ENCODE data around the gene MED9.

- TF ChIP-seq ZNF232 (CRISPR knock-in tag; IDR thresholded peaks at IDR 0.05) (no peak), CEBPB (tag; IDR thresholded peaks at IDR 0.05) (no peak), MAZ (CRISPR knock-in tag; conservative IDR thresholded peaks at IDR 0.05 in 1 of 2, IDR thresholded peaks at IDR 0.05 in 1 of 2) (no peak), SMAD3 (CRISPR knock-in tag; conservative IDR thresholded peaks at IDR 0.05) (no peak), MLX (CRISPR knock-in tag; conservative IDR thresholded peaks at IDR 0.05) (no peak), POLR2A (conservative IDR thresholded peaks at IDR 0.05) (no peak), ELF4 (CRISPR knock-in tag; IDR thresholded peaks at IDR 0.05) (no peak), ZBTB9 (CRISPR knock-in tag; IDR thresholded peaks at IDR 0.05) (no peak), HMGXB4 (CRISPR knock-in tag; IDR thresholded peaks at IDR 0.05) (no peak)
These were observed 17.7 kb downstream of the MED9 start for GRCh38 chr17:17494499-17494869.

Data from K562 (cell line).